SW480 (cell line): ENCODE measurements around the gene LGMN.
A peak's percentile ranks its signal among the peaks of the same experiment; 100 is the strongest.

Experiments
- DNase-seq: peaks from one replicate; pipeline ENCODE4 v3.0.0-alpha.2; 2016; ENCODE audit warnings: low spot score

Gene LGMN

DNA sequence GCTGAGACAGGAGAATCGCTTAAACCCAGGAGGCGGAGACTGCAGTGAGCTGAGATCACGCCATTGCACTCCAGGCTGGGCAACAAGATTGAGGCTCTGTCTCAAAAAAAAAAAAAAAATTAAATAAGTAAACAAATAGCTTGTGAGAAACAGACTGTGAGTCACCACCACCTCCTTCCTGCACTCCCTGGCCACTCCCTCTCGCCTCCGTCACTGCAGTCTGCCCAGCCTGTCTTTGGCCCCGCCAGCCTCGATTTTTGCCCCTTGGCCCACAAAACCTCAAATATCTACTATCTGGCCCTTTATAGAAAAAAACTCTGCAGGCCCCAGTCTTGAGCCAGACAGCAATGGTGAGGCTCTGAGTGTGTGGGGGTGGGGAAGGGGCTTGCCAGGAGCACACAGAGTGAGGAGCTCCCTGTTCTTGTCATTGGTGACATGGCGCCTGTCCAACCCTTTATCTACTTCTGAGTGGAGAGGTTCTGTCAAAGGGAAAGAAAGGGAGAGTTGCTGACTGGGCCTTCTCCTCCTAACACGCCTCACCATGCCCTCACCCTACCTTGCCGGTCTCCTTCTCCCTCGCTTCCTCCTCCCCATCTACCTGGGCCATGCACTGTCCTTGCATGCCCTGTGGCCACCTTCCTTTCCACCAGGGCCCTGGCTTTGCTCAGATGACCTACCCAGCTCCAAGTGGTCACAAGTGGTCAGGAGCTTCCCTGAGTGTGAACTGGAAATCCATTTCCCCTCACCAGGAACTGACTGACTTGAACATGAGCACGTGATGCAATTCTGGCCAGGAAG, 22.1 kb downstream of the LGMN start:
- DNase-seq = peak; percentile 80

DNA sequence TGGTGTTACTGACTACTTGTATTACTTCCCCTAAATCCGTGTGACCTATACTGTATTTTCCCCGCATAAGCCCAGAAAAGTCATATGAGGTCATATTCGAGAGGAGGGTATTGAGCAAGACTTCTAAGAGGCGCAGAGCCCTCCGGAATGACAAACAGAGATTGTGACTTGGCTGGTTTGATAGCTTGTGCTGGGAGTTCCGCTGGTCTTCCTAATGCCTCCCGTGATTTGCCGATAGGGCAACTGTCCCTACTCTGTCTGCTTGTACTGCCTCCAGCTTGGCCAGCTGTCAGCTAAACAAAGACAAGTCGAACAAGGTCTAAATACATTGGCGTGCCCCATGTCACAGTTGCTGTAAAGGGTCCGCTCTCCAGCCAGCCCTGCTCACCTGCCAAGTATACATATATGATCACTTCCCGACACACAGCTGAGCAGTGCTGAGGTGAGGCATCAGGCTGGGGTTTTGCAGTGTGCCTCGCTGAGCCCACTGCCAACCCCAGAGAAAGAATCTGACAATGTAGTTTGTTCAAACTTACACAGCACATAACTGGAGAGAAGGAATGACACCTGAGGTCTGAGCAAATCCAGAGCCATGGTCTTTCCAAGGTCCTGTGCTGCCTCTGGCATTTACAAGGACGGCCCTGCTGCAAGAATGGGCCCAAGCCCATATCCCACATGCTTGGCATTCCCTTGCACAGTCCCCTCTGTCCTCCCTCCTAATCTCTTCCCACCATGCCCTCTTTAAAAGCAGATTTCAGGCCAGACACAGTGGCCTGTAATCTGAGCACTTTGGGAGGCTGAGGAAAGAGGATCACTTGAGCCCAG, 23.7 kb downstream of the LGMN start:
- no peak for DNase-seq

DNA sequence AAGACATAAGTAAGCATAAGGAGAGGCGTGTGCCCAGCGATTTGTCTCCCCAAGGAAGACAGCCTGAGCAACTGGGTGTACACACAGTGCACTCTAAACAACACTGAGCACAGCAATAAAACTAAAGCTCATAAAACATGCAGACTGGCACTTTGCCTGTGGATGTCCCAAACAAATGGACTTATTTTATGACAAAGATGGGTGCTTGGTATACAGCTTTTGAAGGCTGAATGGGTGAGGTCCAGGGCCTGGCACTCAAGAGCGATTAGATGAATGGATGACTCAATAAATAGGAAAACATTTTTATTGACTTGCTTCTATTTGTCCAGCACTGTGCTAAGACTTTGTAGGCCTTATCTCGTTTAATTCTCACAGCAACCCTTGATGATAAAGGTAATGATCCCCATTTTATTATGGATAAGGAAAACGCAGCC, 28.5 kb downstream of the LGMN start:
- DNase-seq = no peak

DNA sequence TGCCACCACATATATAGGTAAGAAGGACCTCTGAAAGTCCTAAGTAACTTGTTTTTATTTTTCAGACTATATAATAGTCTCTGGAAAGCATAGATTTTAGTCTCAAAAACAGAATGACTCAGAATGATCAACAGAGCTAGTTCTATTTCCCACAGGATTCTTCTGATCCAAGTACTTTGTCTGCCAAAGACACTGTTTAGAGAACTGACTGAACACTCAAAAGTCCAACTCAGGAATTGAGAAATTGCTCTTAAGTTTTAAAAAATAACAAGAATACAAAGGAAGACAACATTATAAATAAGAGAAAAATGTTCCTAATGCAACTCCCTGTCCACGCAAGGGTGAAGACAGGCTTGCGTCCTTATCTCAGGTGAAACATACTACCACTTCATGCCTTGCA, 29.0 kb downstream of the LGMN start:
- no peak for DNase-seq

DNA sequence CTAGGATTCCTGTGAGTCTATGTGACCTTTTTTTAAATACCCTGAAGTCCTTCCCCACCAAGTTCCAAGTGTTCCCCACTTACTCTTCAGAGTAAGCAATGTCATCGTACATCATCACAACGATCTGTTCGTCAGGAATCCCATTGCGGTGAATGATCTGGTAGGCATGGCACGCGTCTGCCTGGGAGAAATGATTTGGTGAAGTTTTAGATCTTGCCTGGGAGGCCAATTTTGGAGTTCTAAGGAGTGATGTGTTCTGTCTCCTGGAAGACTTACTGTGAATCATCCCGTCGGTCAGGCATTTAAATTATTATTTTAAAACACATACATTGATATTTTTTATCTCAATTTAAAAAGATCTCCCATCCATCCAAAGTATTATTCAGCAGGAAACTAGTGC, 29.8 kb downstream of the LGMN start:
- DNase-seq = no peak

DNA sequence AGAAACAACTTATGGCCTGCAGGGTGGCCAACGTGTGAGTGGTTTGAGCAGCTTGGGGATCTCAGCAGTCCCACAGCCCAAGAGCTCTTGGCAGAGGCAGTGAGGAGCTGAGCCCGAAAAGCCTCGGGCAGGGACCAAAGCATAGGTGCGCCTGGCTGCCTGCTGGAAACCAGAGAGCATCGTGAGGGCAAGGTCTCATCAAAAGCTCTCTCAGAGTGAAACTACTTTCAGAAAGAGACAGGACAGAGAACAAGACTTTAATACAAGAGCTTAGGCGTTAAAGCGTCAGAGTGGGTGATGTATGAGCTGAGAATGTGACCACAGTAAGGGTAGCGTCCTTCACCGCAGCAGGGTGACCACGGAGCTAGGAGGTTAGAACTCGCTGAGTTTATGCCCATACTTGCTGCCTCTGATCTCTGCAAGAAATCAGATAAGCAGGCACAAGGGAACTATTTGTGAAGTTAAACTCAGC, 30.8 kb downstream of the LGMN start:
- DNase-seq = no peak

DNA sequence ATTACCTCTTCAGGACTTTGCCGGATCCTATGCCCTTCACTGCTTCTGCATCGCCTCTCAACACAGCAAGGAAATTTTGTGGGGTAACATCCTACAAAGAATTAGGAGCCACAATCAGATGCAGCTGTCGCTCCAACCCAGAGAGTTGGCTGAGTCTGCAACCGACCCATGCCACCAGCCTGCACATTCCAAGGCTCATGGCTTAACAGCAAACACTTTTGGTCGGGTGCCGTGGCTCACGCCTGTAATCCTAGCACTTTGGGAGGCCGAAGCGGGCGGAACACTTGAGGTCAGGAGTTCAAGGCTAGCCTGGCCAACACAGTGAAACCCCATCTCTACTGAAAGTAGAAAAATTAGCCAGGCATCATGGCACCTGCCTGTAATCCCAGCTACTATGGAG, 32.3 kb downstream of the LGMN start:
- no peak for DNase-seq

DNA sequence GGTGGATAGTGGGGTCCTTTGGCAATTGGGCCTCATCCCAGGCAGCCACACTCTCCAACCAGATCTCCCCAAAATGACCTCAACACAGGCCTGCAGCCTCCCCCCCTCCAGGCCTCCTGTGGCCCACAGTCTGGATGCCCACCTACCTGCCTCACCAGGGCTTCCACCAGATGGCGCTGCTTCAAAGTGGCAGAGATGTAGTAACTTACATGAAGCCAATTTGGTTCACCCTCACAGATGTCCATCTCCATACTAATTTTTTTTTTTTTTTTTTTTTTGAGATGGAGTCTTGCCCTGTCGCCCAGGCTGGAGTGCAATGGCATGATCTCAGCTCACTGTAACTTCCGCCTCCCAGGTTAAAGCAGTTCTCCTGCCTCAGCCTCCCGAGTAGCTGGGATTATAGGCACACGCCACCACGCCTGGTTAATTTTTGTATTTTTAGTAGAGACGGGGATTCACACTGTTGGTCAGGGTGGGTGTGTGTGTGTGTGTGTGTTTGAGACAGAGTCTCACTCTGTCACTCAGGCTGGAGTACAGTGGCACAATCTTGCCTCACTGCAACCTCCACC, 33.6 kb downstream of the LGMN start:
- peak; percentile 74 for DNase-seq

DNA sequence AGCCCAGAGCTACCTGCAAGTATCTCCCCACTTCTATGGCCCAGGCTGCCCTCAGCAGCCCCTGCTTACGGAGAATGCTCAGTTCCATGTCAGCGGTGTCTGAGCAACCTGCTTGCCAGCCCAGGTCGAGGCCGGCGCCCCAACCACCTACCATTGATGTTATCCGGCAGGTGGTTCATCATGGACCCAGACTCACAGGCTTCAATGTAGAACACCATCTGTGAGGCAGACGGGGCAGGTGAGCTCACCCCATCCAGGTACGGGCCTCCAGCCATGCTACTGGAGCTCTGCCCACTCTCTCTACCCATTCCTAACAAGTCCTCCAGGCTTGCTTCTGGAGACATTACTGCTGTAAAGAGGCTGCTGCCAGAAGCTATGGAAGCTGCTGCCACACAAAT, 35.8 kb downstream of the LGMN start:
- no peak for DNase-seq

DNA sequence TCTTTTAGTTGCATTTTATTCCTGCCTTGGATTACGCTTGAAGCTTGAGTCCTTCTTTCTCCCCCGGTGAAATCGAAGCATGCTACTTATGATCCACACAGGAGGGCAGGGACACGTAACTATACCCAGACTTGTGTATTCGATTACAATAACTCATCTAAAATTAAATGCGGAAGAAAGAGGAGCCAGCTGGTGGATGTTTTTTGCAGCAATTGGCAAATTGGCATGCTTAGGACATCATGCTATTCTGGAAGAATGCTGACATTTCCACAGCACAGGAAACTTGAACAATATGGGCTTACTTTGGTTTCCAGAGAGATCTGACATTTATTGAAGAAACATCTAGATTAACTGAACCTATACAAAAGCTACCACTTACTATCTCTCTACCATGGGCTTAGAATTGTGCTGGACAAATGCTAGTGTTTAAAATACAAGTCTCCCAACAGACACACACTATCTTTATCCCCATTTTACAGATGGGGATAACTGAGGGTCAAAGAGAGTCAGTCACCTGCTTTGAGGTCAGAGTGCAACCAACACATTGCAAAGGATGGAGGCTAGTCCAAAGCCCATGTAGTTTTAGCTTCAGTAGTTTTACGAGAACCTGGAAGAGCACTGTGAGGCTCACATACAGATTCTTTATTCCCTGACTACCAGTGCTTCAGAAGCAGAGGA, 36.3 kb downstream of the LGMN start:
- DNase-seq = no peak

DNA sequence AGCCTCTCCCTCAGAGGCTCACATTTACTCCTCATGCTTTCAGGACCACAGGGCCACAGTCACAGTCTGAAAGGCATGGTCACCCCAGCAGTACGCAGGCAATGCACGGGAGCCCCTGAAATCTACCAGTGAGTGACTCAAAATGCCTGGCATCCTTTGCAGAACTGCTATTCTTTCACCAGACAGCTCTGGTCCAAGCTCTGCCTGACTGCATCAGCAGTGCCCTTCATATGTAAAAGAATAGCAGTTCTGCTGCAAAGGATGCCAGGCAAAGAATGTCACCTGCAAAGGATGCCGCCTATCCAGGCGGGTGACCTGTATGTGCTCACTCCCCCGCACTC, 38.5 kb downstream of the LGMN start:
- no peak for DNase-seq

DNA sequence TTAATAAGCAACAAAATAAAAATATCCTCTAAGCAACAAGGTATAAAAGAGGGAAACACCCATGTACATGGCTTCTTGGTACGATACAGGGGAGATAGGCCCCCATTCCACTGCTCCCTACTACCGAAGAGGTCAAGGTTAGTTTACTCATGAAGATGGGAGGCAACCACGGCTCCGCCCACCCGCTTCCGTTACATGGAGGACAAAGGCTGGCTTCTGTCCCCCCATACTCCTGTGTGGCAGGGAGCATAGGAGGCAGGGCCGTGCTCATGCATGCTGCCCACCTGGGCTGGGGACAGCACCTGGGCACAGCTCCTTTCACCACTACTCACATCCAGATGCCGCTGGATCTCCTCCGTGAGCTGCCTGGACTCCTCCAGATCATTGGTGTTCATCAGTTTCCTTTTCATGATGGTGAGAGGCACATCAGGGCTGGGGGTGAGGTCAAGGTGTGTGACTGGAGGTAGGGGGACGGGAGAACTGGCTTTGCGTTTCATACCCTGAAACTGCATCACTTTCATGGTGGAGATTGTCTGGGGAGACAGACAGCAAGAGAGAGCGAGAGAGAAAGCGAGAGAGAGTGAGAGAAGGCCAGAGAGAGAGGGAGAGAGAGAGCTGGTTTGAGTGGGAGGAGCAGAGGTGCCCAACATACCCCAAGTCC, 39.0 kb downstream of the LGMN start:
- no peak for DNase-seq

DNA sequence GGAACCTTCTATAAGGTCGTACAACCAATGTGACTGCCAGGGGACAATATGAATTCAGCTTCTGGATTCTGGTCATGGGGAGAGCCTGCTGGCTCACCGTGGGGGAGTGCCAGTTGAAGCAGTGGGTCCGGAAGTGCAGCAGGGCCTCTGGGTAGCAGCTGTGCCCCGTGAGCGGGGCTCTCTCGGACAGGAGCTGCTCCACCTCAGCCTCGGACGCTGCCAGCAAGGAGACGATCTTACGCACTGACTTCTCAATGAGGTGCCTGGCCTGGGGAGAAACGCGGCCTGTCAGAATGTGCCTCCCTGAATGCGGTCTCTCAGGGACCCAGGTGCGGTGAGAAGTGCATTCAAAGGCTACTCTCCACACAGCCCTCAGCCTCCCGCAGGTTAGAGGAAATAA, 42.0 kb downstream of the LGMN start:
- DNase-seq = no peak

DNA sequence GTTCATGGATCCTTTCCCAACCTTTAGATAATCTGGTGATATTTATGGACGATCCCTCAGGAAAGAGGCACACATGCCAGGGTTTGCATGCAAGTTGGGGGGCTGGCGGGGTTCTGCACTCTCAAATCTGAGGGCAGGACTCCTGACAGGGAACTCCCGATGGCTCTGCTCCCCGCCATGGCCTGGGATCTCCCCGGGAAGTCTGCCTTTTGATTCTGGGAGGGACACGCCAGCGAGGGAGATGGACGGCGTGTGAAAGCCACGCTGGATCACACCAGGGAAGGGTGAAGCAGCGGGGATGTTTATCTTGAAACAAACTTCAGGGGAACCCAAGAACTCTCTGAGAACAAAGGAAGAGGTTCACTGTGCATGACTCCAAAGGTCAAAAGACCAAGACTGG, 43.6 kb downstream of the LGMN start:
- no peak for DNase-seq

DNA sequence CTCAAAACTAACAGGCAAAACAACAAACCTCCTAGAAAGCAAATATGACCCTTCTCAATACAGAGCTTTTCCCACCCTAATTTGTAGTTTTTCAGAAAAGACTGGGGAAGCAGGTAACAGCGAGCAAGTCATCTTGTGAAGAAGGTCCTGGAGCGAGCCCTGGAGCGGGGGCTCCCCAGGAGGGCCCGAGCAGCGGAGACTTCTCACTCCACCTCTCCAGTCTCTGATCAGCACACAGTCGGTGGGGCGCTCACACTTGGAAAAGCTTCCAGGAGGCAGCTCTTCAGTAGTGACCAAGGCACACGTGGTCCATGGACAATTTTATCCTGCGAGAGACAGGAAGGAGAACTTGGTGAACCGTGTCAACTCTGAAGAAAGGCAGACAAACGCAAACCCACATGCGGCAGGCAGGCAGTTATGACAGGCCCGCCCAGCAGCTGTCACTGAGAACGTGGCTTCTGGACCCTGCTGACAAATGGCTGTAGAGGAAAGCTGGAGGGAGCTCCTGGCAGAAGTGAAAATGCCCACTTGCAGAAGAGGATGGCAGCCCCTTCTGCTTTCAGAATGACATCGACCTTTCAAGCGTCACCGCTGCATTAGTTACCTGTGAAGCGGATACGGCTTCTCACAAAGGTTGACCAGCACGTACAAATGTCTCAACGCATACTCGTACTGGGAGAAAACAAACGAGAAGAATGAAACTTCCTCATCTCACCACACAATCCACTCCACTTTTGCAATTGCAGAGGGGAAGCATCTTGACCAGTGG, 44.2 kb downstream of the LGMN start:
- DNase-seq = no peak

DNA sequence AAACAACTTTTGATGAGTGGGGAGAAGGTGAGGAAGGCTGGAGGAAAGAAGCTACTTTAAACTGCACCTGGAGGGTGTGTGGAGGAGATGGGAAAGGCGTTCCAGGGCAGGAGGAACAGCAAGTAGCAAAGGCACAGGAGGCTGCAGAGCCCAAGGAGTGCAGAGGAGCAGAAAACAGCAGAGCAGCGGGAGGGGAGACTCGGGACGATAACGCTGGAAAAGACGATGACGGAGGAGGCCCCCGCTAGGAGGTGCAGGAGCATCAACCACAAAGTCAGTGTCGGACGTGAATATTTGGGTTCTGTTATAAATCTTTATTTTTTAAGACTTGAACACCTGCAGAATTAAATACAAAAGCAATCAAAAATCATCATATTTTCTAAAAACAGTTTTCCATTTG, 44.9 kb downstream of the LGMN start:
- no peak for DNase-seq

DNA sequence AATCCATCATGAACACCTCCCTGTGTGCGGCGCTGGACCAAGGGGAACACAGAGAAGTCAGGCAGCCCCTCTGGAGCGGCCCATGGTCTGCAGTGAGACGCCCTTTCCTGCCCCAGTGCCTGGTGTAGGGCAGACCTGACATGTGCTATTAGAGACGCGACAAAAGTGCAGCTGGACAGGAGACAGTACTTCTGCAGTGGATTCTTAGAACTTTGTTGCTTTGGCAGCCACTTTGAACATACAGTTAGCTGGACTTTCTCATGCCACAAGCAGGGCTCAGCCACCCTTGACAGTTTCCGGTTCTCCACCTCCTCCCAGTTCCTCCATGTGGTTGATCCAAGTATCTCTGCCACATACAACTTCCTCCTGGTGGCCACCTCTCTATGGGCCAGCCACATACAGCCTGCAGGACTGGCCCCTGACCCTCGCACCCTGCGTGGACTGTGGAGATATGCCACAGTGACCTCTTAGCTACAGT, 45.9 kb downstream of the LGMN start:
- no peak for DNase-seq

DNA sequence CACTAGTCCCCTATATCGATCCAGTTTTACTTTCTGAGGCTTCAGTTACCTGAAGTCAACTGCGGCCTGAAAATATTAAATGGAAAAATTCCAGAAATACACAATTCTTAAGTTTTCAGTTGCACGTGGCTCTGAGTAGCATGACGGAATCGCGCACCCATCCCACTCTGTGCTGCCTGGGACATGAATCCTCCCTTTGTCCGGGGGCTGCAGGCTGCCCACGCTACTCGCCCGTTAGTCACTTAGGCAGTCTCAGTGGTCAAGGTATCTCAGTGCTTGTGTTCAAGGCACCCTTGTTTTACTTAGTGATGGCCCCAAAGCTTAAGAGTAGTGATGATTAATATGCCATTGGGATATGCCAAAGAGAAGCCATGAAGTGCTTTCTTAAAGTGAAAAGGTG, 46.6 kb downstream of the LGMN start:
- no peak for DNase-seq

DNA sequence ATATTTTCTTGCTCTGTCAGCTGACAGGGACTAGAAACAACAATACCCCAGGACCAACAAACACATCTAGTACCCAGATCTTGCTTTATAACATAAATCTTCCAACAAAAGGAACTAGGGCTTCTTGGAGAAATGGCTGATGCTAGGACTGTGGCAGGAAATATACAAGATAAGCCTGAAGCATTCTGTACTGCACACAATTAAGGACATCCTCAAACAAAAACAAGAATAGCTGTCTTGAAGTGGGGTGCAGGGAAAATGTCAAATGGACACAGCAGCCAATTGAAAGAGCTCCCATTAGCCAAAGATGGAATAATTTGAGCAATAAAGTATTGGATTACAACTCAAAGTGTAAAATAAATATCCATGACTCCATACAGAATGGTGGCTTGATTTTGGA, 50.0 kb downstream of the LGMN start:
- DNase-seq = no peak

DNA sequence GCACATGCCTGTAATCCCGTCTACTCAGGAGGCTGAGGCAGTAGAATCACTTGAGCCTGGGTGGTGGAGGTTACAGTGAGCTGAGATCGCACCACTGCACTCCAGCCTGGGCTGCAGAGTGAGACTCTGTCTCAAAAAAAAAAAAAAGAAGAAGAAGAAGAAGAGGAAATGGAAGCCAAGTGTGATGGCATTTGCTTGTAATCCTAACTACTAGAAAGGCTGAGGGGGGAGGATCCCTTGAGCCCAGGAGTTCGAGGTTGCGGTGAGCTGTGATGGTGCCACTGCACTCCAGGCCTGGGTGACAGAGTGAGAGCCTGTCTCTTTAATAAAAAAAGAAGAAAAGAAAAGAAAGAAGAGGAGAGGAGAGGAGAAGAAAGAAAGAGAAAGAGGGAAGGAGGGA, 52.1 kb downstream of the LGMN start:
- no peak for DNase-seq

DNA sequence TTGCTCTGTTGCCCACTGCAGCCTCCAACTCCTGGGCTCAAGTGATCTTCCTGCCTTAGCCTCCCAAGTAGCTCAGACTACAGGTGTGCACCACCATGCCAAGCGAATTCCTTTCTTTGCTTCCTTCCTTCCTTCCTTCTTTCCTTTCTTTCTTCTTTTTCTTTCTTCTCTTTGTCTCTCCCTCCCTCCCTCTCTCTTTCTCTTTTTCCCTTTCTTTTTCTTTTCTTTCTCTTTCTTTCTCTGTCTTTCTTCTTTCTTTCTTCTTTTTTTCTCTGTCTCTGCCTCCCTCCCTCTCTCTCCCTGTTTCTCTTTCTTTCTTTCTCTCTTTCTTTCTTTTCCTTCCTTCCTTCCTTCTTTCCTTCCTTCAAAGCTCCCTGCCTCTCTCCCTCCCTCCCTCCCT, 52.9 kb downstream of the LGMN start:
- DNase-seq = no peak
